Activated CD4-positive, alpha-beta T cell treated with anti-CD3 and anti-CD28 coated beads, Interleukin-2, amount 50 U/mL, for 48 hours (primary cell): ENCODE measurements around the gene C5orf63.
"Not testable (repeated sequence)": the region's sequence is repeated elsewhere in the genome, so short reads cannot be mapped to it uniquely, and the experiment has no call there.

Source experiments
- DNase-seq, 2 experiments: peaks; one replicate each; pipeline ENCODE4 v3.0.0-alpha.2; 2020

C5orf63 gene

DNA sequence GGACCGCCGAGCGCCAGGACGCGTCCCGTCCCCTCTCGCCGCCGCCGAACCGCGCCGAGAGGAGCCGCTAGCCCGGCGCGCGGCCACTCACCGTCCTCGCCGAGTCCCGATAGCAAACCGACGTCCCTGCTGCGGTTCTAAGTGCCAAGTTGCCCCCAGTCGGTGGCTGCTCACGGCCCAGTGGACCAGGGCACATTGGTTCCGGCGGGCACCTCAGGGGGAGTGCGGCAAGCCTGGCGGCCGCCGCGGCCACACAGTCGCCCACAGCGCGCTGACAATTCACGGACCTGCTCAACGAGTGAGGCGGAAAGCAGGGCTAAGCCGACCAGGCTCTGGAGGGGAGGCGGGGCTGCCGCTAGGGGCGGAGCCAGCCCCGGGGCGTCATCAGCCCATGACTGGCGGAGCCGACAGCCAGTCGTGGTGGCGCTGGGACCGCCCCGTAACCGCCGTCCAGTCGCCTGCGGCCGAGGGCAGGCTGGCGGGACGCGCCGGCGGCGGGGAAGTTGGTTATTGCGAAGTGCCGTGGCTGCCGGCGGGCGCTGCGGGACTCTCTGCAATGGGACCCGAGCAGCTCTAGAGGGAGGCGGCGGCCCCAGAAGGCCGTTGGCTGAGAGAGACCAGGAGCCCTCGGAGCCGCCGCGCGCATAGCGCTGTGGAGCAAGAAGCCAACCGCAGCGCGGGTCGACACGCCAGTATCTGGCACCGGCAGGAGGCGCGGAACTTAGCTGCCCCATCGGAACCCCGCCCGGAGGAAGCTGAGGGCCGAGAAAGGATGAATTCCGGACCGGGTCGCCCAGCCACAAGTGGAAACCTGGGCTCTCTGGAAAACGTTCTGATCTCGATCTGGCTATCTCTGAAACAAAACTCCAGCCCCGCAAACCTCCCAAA lies 42.8 kb downstream of the C5orf63 start, which contains the start of gene MARCHF3:
MARCHF3 (minus strand) TSS at position 300 of the 888 bp plus-strand sequence. CDS start 112,387 bp downstream, outside the sequence.
- DNase-seq, result peak; percentile 92 to 95

DNA sequence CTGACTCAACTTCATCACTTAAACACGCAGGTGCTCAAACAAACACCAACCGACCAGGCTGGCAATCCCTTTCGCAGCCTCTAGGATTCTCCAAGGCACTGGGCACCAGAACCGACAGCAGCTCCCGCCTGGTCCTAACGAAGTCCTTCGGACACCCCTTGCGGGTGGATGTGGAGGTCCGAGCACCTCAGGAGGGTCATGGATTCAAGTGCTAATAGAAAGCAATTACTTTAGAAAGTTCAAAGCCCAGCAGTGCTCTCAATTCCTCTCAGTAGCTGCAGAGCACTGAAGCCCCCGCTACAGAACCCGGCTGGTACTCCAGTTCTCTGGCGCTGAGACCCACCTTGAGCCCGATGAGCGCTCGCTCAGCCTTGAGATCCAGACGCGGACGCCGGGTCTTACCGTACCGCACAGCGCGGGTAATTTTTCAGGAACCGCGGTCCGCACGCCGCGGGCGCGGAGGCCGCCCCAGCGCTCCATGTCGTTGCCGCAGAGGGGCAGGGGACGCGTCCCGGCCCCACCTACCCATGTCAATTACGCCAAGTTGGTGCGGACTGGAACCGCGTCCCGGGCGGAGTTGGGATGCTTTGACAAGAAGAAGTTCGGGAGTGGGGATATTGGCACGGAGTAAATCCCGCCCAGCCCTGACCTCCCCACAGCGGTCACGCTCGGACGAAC lies 43.6 kb downstream of the C5orf63 start:
- DNase-seq, result peak; percentile 53 to 61

DNA sequence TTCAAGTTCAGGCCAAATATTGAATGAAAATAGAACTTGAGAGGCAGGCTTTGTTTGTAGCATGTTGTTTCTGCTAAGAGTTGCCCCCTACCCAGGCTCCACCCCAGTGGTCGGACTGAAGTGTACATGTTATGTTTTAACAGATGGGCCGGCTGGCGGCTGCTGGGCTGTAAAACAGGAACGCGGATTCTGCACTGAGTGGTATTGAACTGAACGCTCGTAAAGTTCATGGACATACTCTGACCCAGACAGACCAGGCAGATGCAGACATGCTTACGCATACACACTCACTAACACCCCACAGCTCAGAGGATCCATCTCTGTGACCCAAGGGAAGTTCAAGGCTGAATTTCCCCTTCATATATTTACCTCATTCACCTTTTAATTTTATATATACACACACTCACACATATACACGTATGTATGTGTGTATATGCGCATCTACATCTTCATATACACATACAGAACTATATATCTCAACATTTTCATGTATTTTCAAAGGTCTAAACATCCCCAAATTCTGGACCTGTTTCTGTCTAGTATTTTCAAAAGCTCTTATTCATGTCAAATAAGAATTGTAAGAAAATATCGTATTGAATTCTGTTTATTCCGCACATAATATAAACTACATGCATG lies 44.4 kb downstream of the C5orf63 start:
- no peak for DNase-seq

DNA sequence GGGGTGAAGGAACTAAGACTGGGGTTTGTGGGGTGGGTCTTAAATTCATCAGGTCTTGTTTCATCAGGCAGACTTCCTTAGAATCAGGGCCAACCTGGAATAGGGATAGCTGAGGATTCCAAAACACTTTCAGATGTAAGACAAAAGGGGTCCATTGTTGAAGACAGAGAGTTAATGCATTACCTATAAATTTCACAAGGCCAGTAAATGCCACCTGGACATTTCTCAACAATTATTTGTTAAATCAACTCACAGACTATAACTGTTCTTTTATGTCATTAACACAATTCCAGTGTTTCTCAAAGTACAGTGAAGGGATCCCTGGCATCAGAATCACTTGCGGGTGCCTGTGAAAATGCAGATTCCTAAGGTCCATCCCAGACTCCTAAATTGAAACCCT lies 45.8 kb downstream of the C5orf63 start:
- DNase-seq, result no peak

DNA sequence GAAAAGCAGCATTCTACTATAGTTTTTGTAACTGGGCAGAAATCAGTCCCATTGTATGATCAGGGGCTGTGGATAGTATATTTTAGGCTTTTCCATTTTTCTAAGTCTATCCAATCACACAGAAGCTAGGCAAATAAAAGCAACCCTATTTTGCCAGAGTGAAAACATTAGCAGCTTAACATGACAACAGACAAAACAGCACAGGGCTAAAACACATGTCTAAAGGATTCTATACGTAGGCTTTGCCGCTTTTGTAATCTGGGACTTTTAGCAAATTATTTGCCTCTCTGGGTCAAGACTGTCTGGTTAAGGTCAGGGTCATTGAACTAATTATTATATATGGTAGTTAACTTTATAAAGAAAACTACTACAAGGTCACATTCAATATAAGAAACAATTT lies 47.1 kb downstream of the C5orf63 start:
- DNase-seq, result no peak

DNA sequence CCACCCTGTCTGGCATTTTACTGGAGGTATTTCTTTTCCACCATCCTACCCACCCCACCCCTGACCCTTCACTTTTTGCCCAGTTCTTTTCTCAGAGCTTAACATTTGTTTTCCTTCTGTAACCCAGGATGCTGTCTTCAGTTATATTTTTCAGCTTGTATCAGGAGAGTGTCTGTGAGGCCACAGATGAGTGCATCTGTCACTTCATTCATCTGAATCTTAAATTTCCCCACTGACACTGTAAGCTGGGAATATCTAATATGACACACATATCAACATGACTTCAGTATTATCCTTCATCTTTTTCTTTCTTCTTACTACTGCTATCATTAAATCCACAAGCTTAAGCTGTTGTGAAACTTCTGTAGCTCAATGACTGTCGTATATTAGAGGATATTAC lies 47.8 kb downstream of the C5orf63 start:
- no peak for DNase-seq

DNA sequence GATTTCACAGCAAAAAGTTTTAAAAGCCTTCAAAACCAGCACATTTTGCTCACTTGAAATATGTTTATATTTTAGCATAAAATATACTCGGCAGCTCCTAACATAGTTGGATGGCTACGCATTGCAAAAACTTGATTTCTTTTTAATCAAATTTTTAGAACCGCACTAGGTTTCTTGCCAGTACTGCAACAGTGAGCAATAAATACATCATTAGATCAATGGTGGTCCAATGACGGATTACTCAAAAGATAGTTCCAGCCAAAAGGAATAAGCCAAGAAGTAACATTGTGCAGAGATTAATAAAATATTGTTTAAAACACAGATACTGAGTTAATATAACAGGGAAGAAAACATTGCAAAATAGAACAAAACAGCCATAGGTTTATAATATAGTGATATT lies 48.5 kb downstream of the C5orf63 start:
- DNase-seq, result no peak

DNA sequence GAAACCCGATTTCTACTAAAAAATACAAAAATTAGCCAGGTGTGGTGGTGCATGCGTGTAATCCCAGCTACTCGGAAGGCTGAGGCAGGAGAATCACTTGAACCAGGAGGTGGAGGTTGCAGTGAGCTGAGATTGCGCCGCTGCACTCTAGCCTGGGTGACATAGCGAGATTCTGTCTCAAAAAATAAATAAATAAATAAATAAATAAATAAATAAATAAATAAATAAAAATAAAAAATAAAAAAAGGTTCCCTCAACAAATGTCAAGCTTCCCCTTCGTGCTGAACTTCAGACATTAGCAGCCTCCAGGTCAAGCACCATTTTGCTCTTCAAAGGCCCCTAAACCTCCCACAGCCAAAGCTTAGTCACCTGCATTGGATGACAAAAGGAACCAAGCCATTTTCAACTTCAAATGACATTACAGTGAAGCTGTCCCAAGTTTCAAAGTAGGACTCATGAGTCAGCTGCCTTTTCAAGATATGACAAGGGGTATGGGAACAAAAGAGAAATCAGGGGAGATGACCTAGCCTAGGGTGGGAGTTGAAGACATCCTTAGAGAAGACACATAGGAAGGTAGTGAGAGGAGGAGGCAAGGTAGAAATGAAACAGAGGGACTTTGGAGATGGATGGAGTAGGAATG lies 49.6 kb downstream of the C5orf63 start:
- DNase-seq, result not testable (repeated sequence)

DNA sequence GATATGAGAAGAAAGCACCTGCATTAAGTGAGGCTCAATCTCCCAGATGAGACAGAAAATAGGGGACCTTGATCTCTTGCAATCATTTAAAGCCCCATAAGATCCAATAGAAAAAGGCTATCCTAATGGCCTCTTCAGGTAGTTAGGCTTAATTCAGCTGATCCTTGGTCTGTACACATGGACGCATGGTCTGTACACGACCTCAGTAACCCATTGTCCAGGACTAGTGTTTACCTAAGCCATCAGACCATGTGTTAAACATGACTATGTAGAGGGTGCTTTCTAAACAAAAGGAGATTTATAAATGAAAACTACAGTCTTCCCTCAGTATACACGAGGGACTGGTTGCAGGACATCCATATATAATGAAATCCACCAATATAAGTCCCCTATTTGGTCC lies 50.5 kb downstream of the C5orf63 start:
- DNase-seq, result no peak

DNA sequence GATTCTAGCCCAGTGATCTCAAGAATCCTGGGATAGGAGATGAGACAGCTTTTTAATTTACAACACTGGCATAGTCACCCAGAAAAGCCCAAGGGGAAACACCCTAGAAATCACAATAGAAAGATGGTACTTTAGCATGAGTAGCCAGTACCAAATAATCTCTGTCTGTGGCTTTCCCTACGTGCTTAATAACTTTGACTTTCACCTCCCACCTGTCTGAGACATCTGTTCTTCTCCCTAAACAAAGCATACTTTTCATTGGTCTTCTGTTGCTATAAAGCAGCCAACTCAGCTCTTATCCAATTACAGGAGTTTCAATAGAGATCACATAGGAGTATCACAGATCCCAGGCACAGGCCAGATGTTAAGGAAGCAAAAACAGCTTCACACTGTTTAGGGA lies 53.4 kb downstream of the C5orf63 start:
- no peak for DNase-seq

DNA sequence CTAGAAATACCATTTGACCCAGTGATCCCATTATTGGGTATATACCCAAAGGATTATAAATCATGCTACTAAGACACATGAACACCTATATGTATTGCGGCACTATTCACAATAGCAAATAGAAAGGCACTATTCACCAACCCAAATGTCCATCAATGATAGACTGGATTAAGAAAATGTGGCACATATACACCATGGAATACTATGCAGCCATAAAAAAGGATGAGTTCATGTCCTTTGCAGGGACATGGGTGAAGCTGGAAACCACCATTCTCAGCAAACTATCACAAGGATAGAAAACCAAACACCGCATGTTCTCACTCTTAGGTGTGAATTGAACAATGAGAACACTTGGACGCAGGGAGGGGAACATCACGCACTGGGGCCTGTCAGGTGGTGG lies 56.6 kb downstream of the C5orf63 start:
- not testable (repeated sequence) for DNase-seq

DNA sequence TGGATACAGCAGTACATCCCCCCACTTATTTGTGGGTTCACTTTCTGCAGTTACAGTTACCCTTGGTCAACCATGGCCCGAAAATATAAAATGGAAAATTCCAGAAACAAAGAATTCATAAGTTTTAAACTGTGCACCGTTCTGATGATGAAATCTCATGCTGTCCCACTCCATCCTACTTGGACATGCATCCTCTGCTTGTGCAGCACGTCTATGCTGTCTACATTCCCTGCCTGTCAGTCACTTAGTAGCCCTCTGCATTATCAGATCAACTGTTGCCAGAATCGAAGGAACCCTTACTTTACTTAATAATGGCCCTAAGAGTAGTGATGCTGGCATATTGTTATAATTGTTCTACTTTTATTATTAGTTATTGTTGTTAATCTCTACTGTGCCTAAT lies 57.6 kb downstream of the C5orf63 start:
- no peak for DNase-seq

DNA sequence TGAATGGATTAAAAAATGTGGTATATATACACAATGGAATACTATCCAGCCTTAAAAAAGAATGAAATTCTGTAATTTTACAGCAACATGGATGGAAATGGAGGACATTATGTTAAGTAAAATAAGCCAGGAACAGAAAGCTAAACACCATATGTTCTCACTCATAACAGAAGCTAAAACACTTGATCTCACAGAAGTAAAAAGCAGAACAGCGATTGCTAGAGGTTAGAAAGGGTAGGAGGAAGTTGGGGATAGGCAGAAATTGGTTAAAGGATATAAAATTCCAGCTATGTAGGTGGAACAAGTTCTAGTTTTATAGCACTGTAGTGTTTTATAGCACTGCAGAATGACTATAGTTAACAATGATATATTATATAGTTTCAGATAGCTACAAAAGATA lies 58.7 kb downstream of the C5orf63 start:
- DNase-seq, result no peak

DNA sequence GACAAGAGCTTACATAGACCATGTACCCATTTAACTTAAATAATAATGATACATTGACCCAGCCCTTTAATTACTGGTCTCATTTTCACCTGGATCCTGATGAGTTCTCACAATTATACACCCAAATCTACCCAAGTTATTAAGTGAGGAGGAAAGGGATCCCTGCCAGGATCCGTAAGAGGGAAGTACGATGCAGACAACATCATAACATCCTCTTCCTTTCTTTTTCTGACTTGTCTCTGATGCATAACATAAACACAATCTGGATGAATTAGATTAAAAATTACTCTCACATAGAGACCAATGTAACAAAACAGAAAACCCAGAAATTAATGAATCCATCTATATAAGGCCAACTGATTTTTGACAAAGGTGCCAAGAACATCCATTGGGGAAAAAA lies 59.9 kb downstream of the C5orf63 start:
- no peak for DNase-seq

DNA sequence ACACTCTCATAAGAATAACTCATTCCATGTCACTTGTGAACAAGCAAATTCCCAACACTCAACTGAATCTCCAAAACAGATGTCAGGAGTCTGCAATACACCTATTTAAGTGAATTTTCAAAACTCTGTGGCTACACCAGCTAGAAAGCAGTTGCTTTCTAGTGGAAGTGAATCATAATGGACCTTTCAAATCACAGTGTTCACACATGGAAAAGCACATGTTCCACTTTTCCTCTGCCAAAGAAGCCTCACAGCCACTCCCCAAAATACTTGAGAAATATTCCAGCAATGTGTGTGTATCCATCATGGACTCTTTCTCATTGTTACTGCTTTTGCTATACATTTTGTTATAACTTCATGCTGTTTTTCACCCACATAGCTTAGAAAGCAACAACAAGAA lies 60.4 kb downstream of the C5orf63 start:
- no peak for DNase-seq

DNA sequence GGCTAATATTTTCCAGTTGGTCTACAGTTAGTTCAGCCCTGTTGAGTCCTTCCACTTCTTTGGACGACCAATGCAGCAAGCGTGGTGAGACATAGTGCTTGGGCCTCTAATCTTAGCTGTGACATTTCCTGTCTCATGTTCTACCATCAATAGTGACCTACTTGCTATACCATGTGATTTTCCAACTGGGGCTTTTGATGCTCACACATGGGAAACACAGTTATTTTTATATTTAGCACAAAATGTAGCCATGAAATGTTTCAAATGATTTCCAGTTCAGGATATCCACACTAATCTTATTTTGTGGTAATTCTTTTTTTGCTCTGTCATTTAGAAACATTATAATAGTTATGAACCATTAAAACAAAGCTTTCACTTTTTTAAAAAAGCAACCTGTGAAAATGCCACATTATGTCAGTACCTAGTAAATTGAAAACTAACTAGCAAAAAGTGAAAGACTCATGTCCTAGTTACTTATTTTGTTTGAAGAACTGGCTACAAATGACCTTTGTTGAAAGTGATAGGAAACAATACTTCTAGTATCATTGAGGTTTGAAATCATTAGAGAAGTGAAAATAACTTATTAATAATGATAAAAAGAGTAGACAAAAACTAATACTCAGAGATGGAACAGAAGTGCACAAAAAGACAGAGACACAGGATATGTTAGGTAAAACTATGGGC lies 61.2 kb downstream of the C5orf63 start:
- no peak for DNase-seq

DNA sequence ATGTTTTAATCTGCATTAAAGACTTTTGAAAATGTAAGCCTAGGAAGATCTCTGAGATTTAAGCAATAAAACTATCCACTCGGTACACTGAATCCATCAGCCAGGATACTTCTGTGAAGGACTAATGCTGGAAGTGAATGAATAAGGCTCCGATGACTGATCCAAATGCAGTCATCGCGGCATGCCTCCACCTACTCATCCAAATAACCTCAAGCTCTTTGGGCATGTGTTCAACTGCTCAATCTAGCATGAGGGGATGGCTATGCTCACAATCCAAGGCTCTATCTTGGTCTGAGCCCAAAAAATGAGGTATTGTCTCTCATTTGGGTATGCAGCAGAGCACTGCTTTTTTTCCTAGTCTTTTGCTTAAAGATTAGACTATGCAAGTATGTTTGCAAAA lies 62.1 kb downstream of the C5orf63 start:
- DNase-seq, result no peak

DNA sequence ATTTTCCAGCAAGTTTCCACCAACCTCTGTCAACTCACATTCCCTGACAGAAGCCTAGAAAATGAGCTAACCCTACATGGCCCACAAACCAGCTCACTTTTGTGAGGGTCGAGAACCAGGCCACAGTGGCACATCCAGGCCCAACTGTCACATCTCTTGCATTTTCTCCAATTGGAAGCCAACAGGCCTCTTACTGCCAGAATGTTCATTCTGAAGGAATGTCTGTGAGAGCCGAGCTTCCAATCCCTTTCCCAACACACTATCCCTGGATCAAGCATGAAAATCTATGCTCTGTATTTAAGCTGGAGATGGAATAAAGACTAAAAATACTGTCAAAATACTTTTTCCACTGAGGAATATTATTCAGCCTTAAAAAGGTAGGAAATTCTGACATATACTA lies 62.9 kb downstream of the C5orf63 start:
- DNase-seq, result no peak

DNA sequence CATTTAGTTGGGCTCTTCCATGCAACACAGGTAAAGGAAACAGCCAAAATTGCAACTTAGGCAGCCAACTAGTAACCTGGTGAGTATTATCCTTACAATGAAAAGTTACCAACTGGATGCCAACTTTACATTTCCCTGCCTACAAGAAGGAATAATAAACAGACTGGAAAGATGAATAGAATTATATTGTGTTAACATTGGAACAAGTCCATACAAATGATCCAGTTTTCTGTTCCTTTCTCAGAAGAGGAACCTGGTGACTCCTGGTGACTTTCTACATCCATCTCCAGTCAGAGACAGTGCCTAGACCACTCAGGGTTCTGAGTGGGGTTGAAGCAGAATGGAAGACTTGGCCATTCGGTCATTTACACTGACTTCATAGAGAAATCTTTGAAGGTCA lies 63.5 kb downstream of the C5orf63 start:
- DNase-seq, result no peak

DNA sequence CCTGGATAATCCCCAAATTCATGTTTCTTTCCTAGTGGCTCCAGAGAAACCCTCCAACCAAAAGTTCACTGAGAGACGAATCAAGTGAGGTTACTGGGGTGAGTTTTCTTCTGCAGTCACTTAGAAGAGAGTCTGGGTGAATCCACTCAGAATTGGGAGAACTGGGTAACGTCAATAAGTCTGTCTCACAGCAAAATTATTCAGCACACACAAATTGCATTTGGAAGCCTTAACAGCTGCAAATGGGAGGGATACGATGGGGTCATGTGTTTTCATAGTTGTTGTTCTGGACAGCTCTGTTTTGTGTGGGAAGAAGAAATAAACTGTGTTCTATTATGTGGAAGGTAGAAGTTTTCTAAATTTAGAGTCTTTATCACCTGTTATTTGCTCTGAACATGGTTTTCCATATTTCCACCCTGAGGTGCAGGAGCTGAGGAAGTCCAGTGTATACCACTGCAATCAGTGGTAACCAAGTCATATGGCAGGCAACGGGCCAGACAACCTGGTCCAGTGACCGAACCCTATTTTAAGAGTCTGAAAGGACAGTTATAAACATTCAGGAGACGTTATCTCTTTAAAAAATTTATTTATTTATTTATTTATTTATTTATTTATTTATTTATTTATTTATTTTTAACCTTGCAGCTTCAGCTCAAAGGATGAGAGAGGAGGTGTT lies 64.9 kb downstream of the C5orf63 start:
- no peak for DNase-seq

DNA sequence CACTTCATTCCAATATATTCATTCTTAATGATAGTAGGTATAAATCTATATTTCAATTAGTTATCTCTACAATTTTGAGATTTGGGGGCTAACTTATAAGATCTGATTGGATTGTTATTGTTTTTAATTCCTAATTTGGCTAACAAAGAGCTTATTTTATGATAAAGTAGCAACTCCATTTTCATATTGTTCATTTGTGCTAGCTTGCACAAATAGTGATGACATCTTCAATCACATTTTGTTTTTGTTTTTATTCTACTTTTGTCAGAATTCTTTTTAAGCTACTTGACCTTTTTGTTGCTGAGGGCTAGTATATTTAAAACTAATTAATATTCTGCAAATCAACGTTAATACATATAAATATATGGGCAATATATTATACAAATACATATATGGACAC lies 65.8 kb downstream of the C5orf63 start:
- DNase-seq, result no peak

DNA sequence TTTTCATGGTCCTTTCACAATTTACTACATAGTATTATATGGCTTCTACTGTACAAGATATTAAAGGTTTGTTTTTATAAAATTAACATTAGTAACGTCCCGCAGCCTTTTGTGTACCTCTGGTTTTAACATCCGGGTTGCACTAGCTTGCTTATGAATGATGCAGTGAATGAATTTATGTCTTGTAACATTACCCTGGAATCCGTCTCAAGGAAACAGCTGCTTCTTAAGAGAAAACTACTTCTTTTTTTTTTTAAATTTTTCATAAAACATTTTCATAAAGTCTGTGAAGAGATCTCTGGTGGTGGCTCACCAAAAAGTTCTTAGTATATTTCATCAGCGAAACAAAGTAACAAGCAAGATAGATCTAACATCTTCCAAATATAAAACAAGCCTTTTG lies 66.6 kb downstream of the C5orf63 start:
- DNase-seq, result no peak
